Measurements from ENCODE around the gene LPIN1. TPM values are rescaled to one million over a fixed set of nuclear protein-coding genes. Genes with fewer than 3 reads are reported as not detected.

LPIN1 gene
- total RNA-seq, 2 donors from 2014 or later = 59.0 to 69.2 TPM

GRCh38 chr2:11784747-11785610, 38.5 kb downstream of the LPIN1 start:
- H3K27me3 Mint-ChIP-seq = no peaks in the 10 kb centered on the region
- no peaks in the 10 kb centered on the region for H3K9me3 Mint-ChIP-seq
- H3K4me1 Mint-ChIP-seq = no peaks in the 10 kb centered on the region
- H3K4me3 Mint-ChIP-seq = no peak overlapping the region
- H3K27ac Mint-ChIP-seq = no peak overlapping the region
- peaks cover 100% of the 10 kb centered on the region for H3K36me3 Mint-ChIP-seq (ENCODE audit: low read depth)
- ATAC-seq (replicated peaks) = peak; percentile 51

GRCh38 chr2:11785611-11785940, 39.1 kb downstream of the LPIN1 start:
- no peaks in the 10 kb centered on the region for H3K27me3 Mint-ChIP-seq
- H3K36me3 Mint-ChIP-seq (ENCODE audit: low read depth) = peaks cover 100% of the 10 kb centered on the region
- H3K27ac Mint-ChIP-seq = no peak overlapping the region

GRCh38 chr2:11786191-11786590, 39.8 kb downstream of the LPIN1 start:
- no peaks in the 10 kb centered on the region for H3K27me3 Mint-ChIP-seq
- ATAC-seq (replicated peaks) = no peak
- no peak overlapping the region for H3K4me3 Mint-ChIP-seq
- peaks cover 100% of the 10 kb centered on the region for H3K36me3 Mint-ChIP-seq (ENCODE audit: low read depth)
- H3K27ac Mint-ChIP-seq = no peak overlapping the region
- H3K9me3 Mint-ChIP-seq = no peaks in the 10 kb centered on the region
- H3K4me1 Mint-ChIP-seq = no peaks in the 10 kb centered on the region

More at GRCh38 chr2:11785611-11785940, 39.1 kb downstream of the LPIN1 start:
- Mint-ChIP-seq H3K4me1 (no peaks in the 10 kb centered on the region), H3K9me3 (no peaks in the 10 kb centered on the region), H3K4me3 (no peak overlapping the region)
- no peak for ATAC-seq (replicated peaks)

- Mint-ChIP-seq H3K36me3 (ENCODE audit: low read depth) (peaks cover 100% of the 10 kb centered on the region), H3K4me1 (no peaks in the 10 kb centered on the region), H3K4me3 (no peak overlapping the region), H3K9me3 (no peaks in the 10 kb centered on the region), H3K27ac (no peak overlapping the region), H3K27me3 (no peaks in the 10 kb centered on the region)
- no peak for ATAC-seq (replicated peaks)
Observed at GRCh38 chr2:11786592-11786991, 40.2 kb downstream of the LPIN1 start.

- H3K4me1 Mint-ChIP-seq = no peaks in the 10 kb centered on the region
- H3K36me3 Mint-ChIP-seq (ENCODE audit: low read depth) = peaks cover 100% of the 10 kb centered on the region
- H3K9me3 Mint-ChIP-seq = no peaks in the 10 kb centered on the region
- no peak for ATAC-seq (replicated peaks)
- no peaks in the 10 kb centered on the region for H3K27me3 Mint-ChIP-seq
- no peak overlapping the region for H3K4me3 Mint-ChIP-seq
- no peak overlapping the region for H3K27ac Mint-ChIP-seq
Observed at GRCh38 chr2:11787991-11788390, 41.6 kb downstream of the LPIN1 start.

- Mint-ChIP-seq H3K9me3 (no peaks in the 10 kb centered on the region), H3K27me3 (no peaks in the 10 kb centered on the region), H3K4me3 (no peak overlapping the region), H3K4me1 (no peaks in the 10 kb centered on the region), H3K36me3 (ENCODE audit: low read depth) (peaks cover 100% of the 10 kb centered on the region), H3K27ac (no peak overlapping the region)
- no peak for ATAC-seq (replicated peaks)
Observed at GRCh38 chr2:11788461-11789124, 42.2 kb downstream of the LPIN1 start.

GRCh38 chr2:11789243-11789642, 42.8 kb downstream of the LPIN1 start:
- Mint-ChIP-seq H3K4me1 (no peaks in the 10 kb centered on the region), H3K4me3 (no peak overlapping the region), H3K36me3 (ENCODE audit: low read depth) (peaks cover 100% of the 10 kb centered on the region), H3K27me3 (no peaks in the 10 kb centered on the region), H3K27ac (no peak overlapping the region), H3K9me3 (no peaks in the 10 kb centered on the region)
- ATAC-seq (replicated peaks) = no peak

- Mint-ChIP-seq H3K27ac (peak overlapping the region; percentile 71), H3K36me3 (ENCODE audit: low read depth) (peaks cover 100% of the 10 kb centered on the region), H3K9me3 (no peaks in the 10 kb centered on the region), H3K4me3 (no peak overlapping the region), H3K27me3 (no peaks in the 10 kb centered on the region), H3K4me1 (no peaks in the 10 kb centered on the region)
- peak; percentile 71 for ATAC-seq (replicated peaks)
Observed at GRCh38 chr2:11790228-11790627, 43.8 kb downstream of the LPIN1 start.

GRCh38 chr2:11795590-11795989, 49.2 kb downstream of the LPIN1 start:
- H3K36me3 Mint-ChIP-seq (ENCODE audit: low read depth) = peaks cover 100% of the 10 kb centered on the region
- ATAC-seq (replicated peaks) = no peak
- H3K4me3 Mint-ChIP-seq = no peak overlapping the region
- no peak overlapping the region for H3K27ac Mint-ChIP-seq
- H3K4me1 Mint-ChIP-seq = peaks cover 5% of the 10 kb centered on the region
- no peaks in the 10 kb centered on the region for H3K9me3 Mint-ChIP-seq
- H3K27me3 Mint-ChIP-seq = no peaks in the 10 kb centered on the region

- H3K4me1 Mint-ChIP-seq = peaks cover 5% of the 10 kb centered on the region
- peaks cover 100% of the 10 kb centered on the region for H3K36me3 Mint-ChIP-seq (ENCODE audit: low read depth)
- no peak overlapping the region for H3K4me3 Mint-ChIP-seq
- peak overlapping the region; percentile 17 for H3K27ac Mint-ChIP-seq
- no peaks in the 10 kb centered on the region for H3K9me3 Mint-ChIP-seq
- H3K27me3 Mint-ChIP-seq = no peaks in the 10 kb centered on the region
- no peak for ATAC-seq (replicated peaks)
Observed at GRCh38 chr2:11796190-11797171, 50.0 kb downstream of the LPIN1 start.

- Mint-ChIP-seq H3K9me3 (no peaks in the 10 kb centered on the region), H3K4me3 (no peak overlapping the region), H3K4me1 (peaks cover 9% of the 10 kb centered on the region), H3K27me3 (no peaks in the 10 kb centered on the region), H3K27ac (no peak overlapping the region), H3K36me3 (ENCODE audit: low read depth) (peaks cover 98% of the 10 kb centered on the region)
- no peak for ATAC-seq (replicated peaks)
Observed at GRCh38 chr2:11797846-11798245, 51.4 kb downstream of the LPIN1 start.

GRCh38 chr2:11798701-11799435, 52.4 kb downstream of the LPIN1 start:
- Mint-ChIP-seq H3K9me3 (no peaks in the 10 kb centered on the region), H3K27ac (no peak overlapping the region), H3K4me3 (no peak overlapping the region), H3K36me3 (ENCODE audit: low read depth) (peaks cover 98% of the 10 kb centered on the region), H3K27me3 (no peaks in the 10 kb centered on the region), H3K4me1 (peaks cover 9% of the 10 kb centered on the region)
- ATAC-seq (replicated peaks) = no peak

- H3K36me3 Mint-ChIP-seq (ENCODE audit: low read depth) = peaks cover 98% of the 10 kb centered on the region
Observed at GRCh38 chr2:11799826-11800225, 53.4 kb downstream of the LPIN1 start.

GRCh38 chr2:11802782-11803191, 56.4 kb downstream of the LPIN1 start:
- no peak for ATAC-seq (replicated peaks)
- Mint-ChIP-seq H3K27ac (no peak overlapping the region), H3K36me3 (ENCODE audit: low read depth) (peaks cover 98% of the 10 kb centered on the region)

More at GRCh38 chr2:11799826-11800225, 53.4 kb downstream of the LPIN1 start:
- peak overlapping the region; percentile 34 for H3K27ac Mint-ChIP-seq
- H3K27me3 Mint-ChIP-seq = no peaks in the 10 kb centered on the region
- peaks cover 9% of the 10 kb centered on the region for H3K4me1 Mint-ChIP-seq
- ATAC-seq (replicated peaks) = no peak
- H3K9me3 Mint-ChIP-seq = no peaks in the 10 kb centered on the region
- no peak overlapping the region for H3K4me3 Mint-ChIP-seq

More at GRCh38 chr2:11802782-11803191, 56.4 kb downstream of the LPIN1 start:
- Mint-ChIP-seq H3K27me3 (no peaks in the 10 kb centered on the region), H3K4me1 (peaks cover 8% of the 10 kb centered on the region), H3K9me3 (no peaks in the 10 kb centered on the region), H3K4me3 (no peak overlapping the region)
